Esophagus muscularis mucosa (tissue), 4 donors: ENCODE data around the gene ZNF296. TPM values are rescaled to one million over a fixed set of nuclear protein-coding genes. Genes with fewer than 3 reads are reported as not detected.

Experiments used
- DNase-seq: peaks from one replicate; pipeline ENCODE4 v3.0.0-alpha.2; 2017; ENCODE audit errors: extremely low spot score
- H3K27ac ChIP-seq, 4 donors: fragments of 200-600 bp; sonication (generic); replicated peaks in 1 of 4; 1 replicate in 3 of 4; 2 replicates in 1 of 4; pipeline ENCODE4 v1.5.1; 2016 to 2019; ENCODE audit warnings: mild to moderate bottlenecking in 1 of 4
- H3K27me3 ChIP-seq, 4 donors: fragments of 200-600 bp; sonication (generic); one replicate each; pipeline versions ENCODE4 v1.5.1 to v1.6.0; 2016 to 2019
- H3K36me3 ChIP-seq, 4 donors: fragments of 200-600 bp; sonication (generic); one replicate each; pipeline ENCODE4 v1.5.1; 2016 to 2019
- H3K4me1 ChIP-seq, 4 donors: fragments of 200-600 bp; sonication (generic); one replicate each; pipeline ENCODE4 v1.5.1; 2016 to 2019
- H3K4me3 ChIP-seq, 4 donors: fragments of 200-600 bp; sonication (generic); 1 replicate in 2 of 4; 2 replicates in 2 of 4; pipeline ENCODE4 v1.5.1; 2016 to 2019; ENCODE audit warnings: mild to moderate bottlenecking in 4 of 4, moderate library complexity in 1 of 4
- H3K9me3 ChIP-seq, 4 donors: fragments of 200-600 bp; sonication (generic); 1 replicate in 3 of 4; 2 replicates in 1 of 4; pipeline ENCODE4 v1.5.1; 2016 to 2019
- CTCF ChIP-seq, 3 experiments: fragments of 200-600 bp in 2 of 3; fragments of 450-650 bp in 1 of 3; sonication (generic) in 2 of 3; IDR thresholded peaks; one replicate each; pipeline ENCODE4 v1.5.1; 2017 to 2019; ENCODE audit warnings: antibody characterized with exemption in 3 of 3, mild to moderate bottlenecking in 2 of 3, moderate library complexity in 1 of 3
- EP300 ChIP-seq: sonication (generic); formaldehyde crosslinking; IDR thresholded peaks from one replicate; pipeline ENCODE4 v1.6.1; 2017; ENCODE audit warnings: antibody characterized with exemption
- POLR2A ChIP-seq: fragments of 450-650 bp; IDR thresholded peaks from one replicate; pipeline ENCODE4 v1.6.1; 2017; ENCODE audit warnings: antibody characterized with exemption, moderate library complexity, mild to moderate bottlenecking, low read depth
- POLR2AphosphoS5 ChIP-seq, 2 donors: sonication (generic); formaldehyde crosslinking; IDR thresholded peaks; one replicate each; pipeline ENCODE4 v1.6.1; 2017; ENCODE audit warnings: antibody characterized with exemption in 2 of 2
- WGBS: methylation state at CpG from one replicate; pipeline ENCODE4 v1.1.5; 2018; 5-methylcytosine and 5-hydroxymethylcytosine counted together
- intact Hi-C: fragments of 100-400 bp; cut with DNase I; formaldehyde crosslinking; loops from one replicate; pipeline ENCODE4 v1.15.1; 2023
- small RNA-seq, 3 donors: library from RNA; depleted of rRNA; stranded (forward); fragments of <200 nt; gene quantifications; one replicate each; pipeline ENCODE3, GENCODE V24; 2016
- total RNA-seq, 4 donors: library from RNA; depleted of rRNA; stranded (reverse); fragments of >200 nt; gene quantifications; one replicate each; pipeline versions ENCODE4 v1.1.0 to v1.2.1, GENCODE V29; 2016

The ZNF296 gene
- total RNA-seq, 4 donors from 2014 or later, result 0.17 to 0.23 TPM; not detected in 2

GRCh38 chr19:45025264-45025663, 51.0 kb downstream of the ZNF296 start:
- Histone ChIP-seq H3K27me3 (no peaks in the 10 kb centered on the region), H3K4me3 (no peak overlapping the region), H3K4me1 (no peaks in the 10 kb centered on the region), H3K27ac (no peak overlapping the region), H3K9me3 (no peaks in the 10 kb centered on the region), H3K36me3 (peaks cover 14 to 56% (median 35%) of the 10 kb centered on the region in 4 donors)
- WGBS, result 94% methylated on average over 7 of the region's 9 CpGs
- no peak for DNase-seq
- intact Hi-C loops, result no loop called here
- TF ChIP-seq POLR2A (no peak), CTCF (IDR thresholded peaks at IDR 0.05) (no peak), POLR2AphosphoS5 (IDR thresholded peaks at IDR 0.05) (no peak)

- Histone ChIP-seq H3K4me3 (no peak overlapping the region), H3K9me3 (no peaks in the 10 kb centered on the region), H3K36me3 (peaks cover 0 to 45% (median 18%) of the 10 kb centered on the region in 4 donors), H3K27ac (no peak overlapping the region), H3K27me3 (no peaks in the 10 kb centered on the region), H3K4me1 (no peaks in the 10 kb centered on the region)
- TF ChIP-seq EP300 (no peak), POLR2A (no peak), CTCF (IDR thresholded peaks at IDR 0.05) (no peak)
- intact Hi-C loops, result no loop called here
- WGBS, result 100% methylated on average over 4 of the region's 4 CpGs
- no peak for DNase-seq
These were observed 53.2 kb downstream of the ZNF296 start for GRCh38 chr19:45023048-45023447.

GRCh38 chr19:45021971-45022370, 54.3 kb downstream of the ZNF296 start:
- no peak overlapping the region for H3K27ac ChIP-seq
- DNase-seq, result no peak
- no peak overlapping the region for H3K4me3 ChIP-seq
- peaks cover 0 to 2% (median 0%) of the 10 kb centered on the region in 4 donors for H3K4me1 ChIP-seq
- peaks cover 0 to 37% (median 12%) of the 10 kb centered on the region in 4 donors for H3K36me3 ChIP-seq
- no peaks in the 10 kb centered on the region for H3K9me3 ChIP-seq
- intact Hi-C loops, result no loop called here
- WGBS, result 75% methylated on average over 14 of the region's 14 CpGs
- TF ChIP-seq POLR2AphosphoS5 (IDR thresholded peaks at IDR 0.05) (no peak), POLR2A (no peak), EP300 (no peak), CTCF (IDR thresholded peaks at IDR 0.05) (no peak)
- no peaks in the 10 kb centered on the region for H3K27me3 ChIP-seq

Small RNA genes within 50 kb of the gene (small RNA-seq; reads per million reads assigned to genes)
- gene RNU6-611P, result 0 reads per million in 3 donors

Other genes starting within 250 kb of the ZNF296 start
- gene NECTIN2, start 230.2 kb downstream of the ZNF296 start, total RNA-seq, result 10 to 100 TPM; 34.5 to 72.4 (median 60.1) TPM
- 10 to 100 TPM; 29.1 to 49.9 (median 41.0) TPM for gene TOMM40, start 185.2 kb downstream of the ZNF296 start, total RNA-seq
- gene APOE, start 170.7 kb downstream of the ZNF296 start, total RNA-seq, result 10 to 100 TPM; 20.3 to 47.3 (median 37.2) TPM
- gene APOC1, start 161.9 kb downstream of the ZNF296 start, total RNA-seq, result 1 to 10 TPM in 1 of 4 donors, not detected in 3; 2.5 TPM
- gene APOC4, start 134.2 kb downstream of the ZNF296 start, total RNA-seq, result not detected
- gene APOC2, start 130.4 kb downstream of the ZNF296 start, total RNA-seq, result not detected
- 100 to 1,000 TPM in 2 of 4 donors, 10 to 100 TPM in 2; 46.6 to 154 (median 79.5) TPM for gene CLPTM1, start 121.1 kb downstream of the ZNF296 start, total RNA-seq
- gene RELB, start 75.0 kb downstream of the ZNF296 start, total RNA-seq, result 10 to 100 TPM in 1 of 4 donors, 1 to 10 TPM in 3; 5.8 to 15.9 (median 7.5) TPM
- 10 to 100 TPM; 20.7 to 59.8 (median 32.9) TPM for gene CLASRP, start 37.4 kb downstream of the ZNF296 start, total RNA-seq
- gene GEMIN7, start 2.8 kb upstream of the ZNF296 start, total RNA-seq, result 10 to 100 TPM; 12.3 to 19.1 (median 15.3) TPM
- 10 to 100 TPM; 21.0 to 46.7 (median 28.3) TPM for gene PPP1R37, start 16.7 kb upstream of the ZNF296 start, total RNA-seq
- under 1 TPM in 1 of 4 donors, not detected in 3; 0.26 TPM for gene NKPD1, start 84.5 kb upstream of the ZNF296 start, total RNA-seq
- 10 to 100 TPM; 18.3 to 27.0 (median 19.4) TPM for gene TRAPPC6A, start 101.8 kb upstream of the ZNF296 start, total RNA-seq
- 10 to 100 TPM in 3 of 4 donors, 1 to 10 TPM in 1; 5.4 to 21.9 (median 16.1) TPM for gene BLOC1S3, start 102.3 kb upstream of the ZNF296 start, total RNA-seq
- gene EXOC3L2, start 168.9 kb upstream of the ZNF296 start, total RNA-seq, result 1 to 10 TPM in 3 of 4 donors, under 1 TPM in 1; 0.42 to 3.6 (median 2.5) TPM
- gene MARK4, start 174.8 kb upstream of the ZNF296 start, total RNA-seq, result 10 to 100 TPM; 17.4 to 36.9 (median 27.5) TPM
- 1 to 10 TPM in 2 of 4 donors, under 1 TPM in 1, not detected in 1; 0.66 to 1.4 (median 1.1) TPM for gene CKM, start 246.4 kb upstream of the ZNF296 start, total RNA-seq